Esophagus mucosa (tissue), 1 donor: Measurements from ENCODE around the gene TMEM222. TPM values are rescaled to one million over a fixed set of nuclear protein-coding genes. Genes with fewer than 3 reads are reported as not detected.
"Not testable (repeated sequence)": the region's sequence is repeated elsewhere in the genome, so short reads cannot be mapped to it uniquely, and the experiment has no call there.

Experiments
- ATAC-seq: fragments of 200-7000 bp; cut with Tn5 transposase; one replicate; pipeline ENCODE4 v1.9.1; 2020
- total RNA-seq: library from RNA; stranded (reverse); gene quantifications from one replicate; pipeline ENCODE4 v1.2.4, GENCODE V29; 2023
- donor health status: DM: yes; HTN: yes; CAD: no.

Gene TMEM222
- total RNA-seq, 1 donor from 2014 or later = 38.6 TPM

DNA sequence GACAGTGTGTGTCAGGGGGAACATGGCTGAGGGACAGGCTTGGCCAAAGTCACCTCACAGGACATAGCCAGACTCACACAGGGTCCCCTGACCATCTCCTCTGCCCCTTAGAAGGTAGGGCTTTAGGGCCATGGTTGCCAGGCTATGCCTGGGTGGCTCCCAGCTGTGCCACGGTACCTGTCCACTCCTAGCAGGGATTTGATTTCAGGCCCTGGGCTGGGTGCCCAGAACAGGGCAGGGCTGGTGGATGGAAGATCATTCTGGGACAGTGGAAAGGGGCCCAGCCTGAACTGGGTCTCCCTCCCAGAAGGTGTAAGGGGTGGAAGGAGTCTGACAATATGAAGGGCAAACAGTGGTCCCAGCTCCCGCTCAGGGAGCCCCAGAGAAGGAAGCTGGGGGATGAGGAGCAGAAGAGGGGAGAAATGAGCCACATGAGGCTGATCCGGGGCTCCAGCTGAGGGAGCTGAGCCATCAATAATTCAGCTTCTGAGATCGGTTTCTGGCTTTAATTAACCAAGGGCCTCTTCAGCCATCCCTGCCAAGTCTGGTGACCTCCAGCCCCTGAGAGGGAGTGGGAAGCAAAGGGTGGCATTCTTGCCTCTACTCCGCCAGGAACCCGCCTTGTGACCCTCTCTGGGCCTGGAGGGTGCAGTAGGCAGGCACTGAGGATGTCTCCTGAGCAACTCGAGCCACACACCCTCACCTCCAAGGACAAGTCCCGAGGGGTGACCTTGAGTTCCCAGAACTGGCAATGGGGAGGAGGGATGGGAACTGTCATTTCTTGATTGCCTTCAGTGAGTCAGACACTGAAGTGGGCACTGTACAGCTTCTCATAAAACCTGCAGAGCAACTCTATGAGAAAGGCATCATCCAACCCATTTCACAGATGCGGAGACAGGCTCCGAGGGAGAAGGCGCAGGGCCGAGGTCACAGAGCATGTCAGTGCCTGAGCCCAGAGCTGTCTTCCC, 59.1 kb downstream of the TMEM222 start:
- ATAC-seq = peak; percentile 70

DNA sequence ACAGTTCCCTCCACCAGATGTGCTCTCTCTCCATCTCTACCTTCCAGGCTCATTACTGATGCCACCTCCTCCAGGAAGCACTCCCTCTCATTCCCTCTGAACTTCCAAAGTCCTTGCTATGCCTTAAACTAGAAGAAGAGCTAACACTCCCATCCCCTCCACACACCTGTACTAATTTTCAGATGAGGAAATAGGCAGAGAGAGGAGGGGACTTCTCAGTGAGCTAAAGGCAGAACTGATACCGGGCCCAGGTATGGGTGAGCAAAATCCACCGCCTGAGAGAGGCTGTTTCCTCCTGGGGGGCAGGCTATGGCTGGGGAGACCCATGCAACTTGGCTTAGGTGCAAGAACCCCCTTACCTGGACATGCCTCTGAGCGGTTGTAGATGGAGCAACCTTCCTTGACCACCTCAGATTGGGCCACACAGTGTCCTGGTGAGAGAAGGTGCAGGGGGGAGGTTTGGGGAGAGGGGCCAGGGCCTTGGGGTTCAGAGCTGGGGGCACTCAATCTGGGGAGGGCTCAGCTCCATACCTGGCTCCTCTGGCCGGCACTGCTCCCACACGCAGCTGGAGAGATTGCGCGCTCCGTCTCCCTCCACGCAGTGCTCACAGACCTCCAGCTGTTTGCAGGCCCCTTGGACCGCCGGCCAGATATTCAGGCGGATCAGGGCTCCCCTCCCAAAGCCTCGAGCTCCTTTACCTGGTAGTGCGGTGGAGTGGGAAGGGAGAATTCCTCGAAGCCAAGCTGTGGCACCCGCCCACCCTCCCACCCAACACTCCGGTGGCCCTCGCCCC, 60.2 kb downstream of the TMEM222 start:
- no peak for ATAC-seq

DNA sequence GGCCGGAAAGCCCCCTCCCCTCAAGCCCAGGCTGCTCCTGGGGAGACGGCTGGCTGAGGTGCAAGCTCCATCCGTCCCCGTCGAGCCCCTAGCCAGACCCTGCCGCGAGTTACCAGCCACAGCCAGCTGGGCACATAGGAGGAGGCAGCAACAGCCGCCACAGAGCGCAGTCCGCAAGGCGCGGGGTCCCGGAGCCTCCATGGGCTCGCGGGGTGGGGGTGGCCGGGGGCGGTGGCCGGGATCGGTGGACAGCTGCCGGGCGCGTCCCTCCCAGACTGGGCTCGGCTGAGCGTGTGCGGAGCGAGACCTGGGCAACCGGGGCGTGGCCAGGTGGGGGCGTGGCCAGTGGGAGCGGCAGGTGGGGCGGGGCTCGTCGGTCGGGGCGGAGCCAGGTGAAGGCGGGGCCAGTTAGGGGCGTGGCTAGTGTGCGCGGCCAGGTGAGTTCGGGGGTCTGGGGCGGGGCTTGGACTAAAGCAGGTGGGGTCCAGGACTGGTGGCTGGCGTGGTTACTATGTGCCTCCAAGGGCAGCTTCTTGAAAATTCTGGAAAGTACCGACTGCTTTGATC, 61.2 kb downstream of the TMEM222 start, which contains the start of gene CD164L2:
Gene CD164L2 (minus strand): TSS at position 295 of the 567 bp plus-strand sequence. CDS start 94 bp downstream, at position 201.
- ATAC-seq = peak; percentile 72

DNA sequence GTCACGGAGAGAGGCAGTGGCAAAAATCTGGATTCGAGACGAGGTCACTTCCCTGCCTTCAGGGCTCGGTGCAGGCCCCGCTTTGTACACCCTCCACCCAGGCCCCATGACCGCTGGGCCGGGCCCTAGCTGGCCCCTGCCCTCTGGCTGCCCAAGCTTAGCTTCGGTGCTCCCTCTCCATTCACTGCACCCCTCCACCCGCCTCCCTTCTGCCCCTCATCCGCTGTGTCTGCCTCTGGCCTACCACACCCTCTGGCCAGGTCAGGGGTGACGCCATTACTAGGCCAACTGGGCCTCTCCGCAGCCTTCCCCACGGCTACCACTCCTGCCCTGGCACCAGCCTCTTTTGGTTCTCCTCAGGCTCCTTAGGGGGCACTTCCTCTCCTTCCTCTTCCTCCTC, 61.7 kb downstream of the TMEM222 start:
- no peak for ATAC-seq

DNA sequence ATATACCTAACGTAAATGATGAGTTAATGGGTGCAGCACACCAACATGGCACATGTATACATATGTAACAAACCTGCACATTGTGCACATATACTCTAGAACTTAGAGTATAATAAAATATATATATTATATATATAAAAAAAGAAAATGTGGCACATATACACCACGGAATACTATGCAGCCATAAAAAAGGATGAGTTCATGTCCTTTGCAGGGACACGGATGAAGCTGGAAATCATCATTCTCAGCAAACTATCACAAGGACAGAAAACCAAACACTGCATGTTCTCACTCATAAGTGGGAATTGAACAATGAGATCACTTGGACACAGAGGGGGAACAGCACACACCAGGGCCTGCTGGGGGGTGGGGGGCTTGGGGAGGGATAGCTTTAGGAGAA, 62.8 kb downstream of the TMEM222 start:
- ATAC-seq = not testable (repeated sequence)

Other genes with a start within 250 kb of the TMEM222 start
- 27.3 TPM for gene SLC9A1, start 167.0 kb upstream of the TMEM222 start, total RNA-seq
- gene WDTC1, start 87.5 kb upstream of the TMEM222 start, total RNA-seq = 16.3 TPM
- 113 TPM for gene SYTL1, start 19.9 kb downstream of the TMEM222 start, total RNA-seq
- gene MAP3K6, start 44.8 kb downstream of the TMEM222 start, total RNA-seq = 76.3 TPM
- 2.4 TPM for gene FCN3, start 52.7 kb downstream of the TMEM222 start, total RNA-seq
- 12.2 TPM for gene CD164L2, start 61.2 kb downstream of the TMEM222 start, total RNA-seq
- 0.52 TPM for gene GPR3, start 70.5 kb downstream of the TMEM222 start, total RNA-seq
- 169 TPM for gene WASF2, start 168.0 kb downstream of the TMEM222 start, total RNA-seq